ENCODE data around the gene ANKS4B.
"Not testable (repeated sequence)": the region's sequence is repeated elsewhere in the genome, so short reads cannot be mapped to it uniquely, and the experiment has no call there.

The ANKS4B gene

GRCh38 chr16:21233521-21234150 is at the start of gene ANKS4B:
Gene ANKS4B (plus strand): TSS chr16:21233699. CDS start chr16:21233738, 39 bp downstream.
- no peak for DNase-seq

GRCh38 chr16:21183995-21184394 is 49.5 kb upstream of the ANKS4B start:
- no peak for DNase-seq

GRCh38 chr16:21184834-21185233 is 48.7 kb upstream of the ANKS4B start:
- no peak for DNase-seq

GRCh38 chr16:21185659-21186325 is 47.7 kb upstream of the ANKS4B start:
- DNase-seq, result no peak

- DNase-seq, result no peak
Measured at GRCh38 chr16:21186326-21186691, 47.2 kb upstream of the ANKS4B start.

- DNase-seq, result no peak
Measured at GRCh38 chr16:21189311-21189710, 44.2 kb upstream of the ANKS4B start.

GRCh38 chr16:21190013-21190412 is 43.5 kb upstream of the ANKS4B start:
- no peak for DNase-seq

GRCh38 chr16:21190599-21190998 is 42.9 kb upstream of the ANKS4B start:
- no peak for DNase-seq

GRCh38 chr16:21192991-21193390 is 40.5 kb upstream of the ANKS4B start:
- no peak for DNase-seq

GRCh38 chr16:21194771-21195301 is 38.7 kb upstream of the ANKS4B start:
- peak; percentile 41 for DNase-seq

- not testable (repeated sequence) for DNase-seq
Measured at GRCh38 chr16:21195330-21195729, 38.2 kb upstream of the ANKS4B start.

- no peak for DNase-seq
Measured at GRCh38 chr16:21197112-21197511, 36.4 kb upstream of the ANKS4B start.

- DNase-seq, result no peak
Measured at GRCh38 chr16:21197621-21198020, 35.9 kb upstream of the ANKS4B start.

- no peak for DNase-seq
Measured at GRCh38 chr16:21199607-21200218, 33.8 kb upstream of the ANKS4B start.

- no peak for DNase-seq
Measured at GRCh38 chr16:21203155-21203797, 30.2 kb upstream of the ANKS4B start.

GRCh38 chr16:21205303-21205702 is 28.2 kb upstream of the ANKS4B start:
- no peak for DNase-seq

GRCh38 chr16:21206550-21206949 is 26.9 kb upstream of the ANKS4B start:
- DNase-seq, result no peak

GRCh38 chr16:21208446-21209230 is 24.9 kb upstream of the ANKS4B start:
- DNase-seq, result no peak

- no peak for DNase-seq
Measured at GRCh38 chr16:21211486-21211885, 22.0 kb upstream of the ANKS4B start, which contains the start of gene ZP2. Gene ZP2 (minus strand): TSS chr16:21211574. CDS start chr16:21211547, 27 bp downstream.

GRCh38 chr16:21214086-21214485 is 19.4 kb upstream of the ANKS4B start:
- no peak for DNase-seq

- no peak for DNase-seq
Measured at GRCh38 chr16:21217121-21217520, 16.4 kb upstream of the ANKS4B start.

- DNase-seq, result no peak
Measured at GRCh38 chr16:21218153-21218552, 15.3 kb upstream of the ANKS4B start.

GRCh38 chr16:21219551-21219950 is 13.9 kb upstream of the ANKS4B start:
- no peak for DNase-seq
